Measurements from ENCODE around the gene NFKBIE.

DNA sequence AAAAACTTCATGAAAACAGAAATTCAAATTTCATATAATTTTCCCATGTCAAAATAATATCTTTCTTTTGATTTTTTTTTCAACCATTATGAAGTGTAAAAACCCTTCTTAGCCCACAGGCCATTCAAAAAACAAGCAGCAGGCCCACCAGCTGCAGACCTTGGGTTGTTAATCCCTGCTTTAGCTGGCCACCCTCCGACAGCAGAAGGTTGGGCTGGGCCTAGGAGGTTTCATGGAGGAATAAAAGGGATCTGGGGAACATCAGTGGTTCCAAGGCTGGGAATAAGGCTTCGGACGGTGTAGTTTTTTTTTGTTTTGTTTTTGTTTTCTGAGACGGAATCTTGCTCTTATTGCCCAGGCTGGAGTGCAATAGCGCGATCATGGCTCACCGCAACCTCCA is 22.0 kb downstream of the NFKBIE start:
- no peak for TF ChIP-seq CTCF (IDR thresholded peaks at IDR 0.05)
- TF ChIP-seq POLR2AphosphoS5 (IDR thresholded peaks at IDR 0.05): no peak
- TF ChIP-seq POLR2A (IDR thresholded peaks at IDR 0.05): no peak
